HEK293T (cell line): Measurements from ENCODE around the gene KIAA0040.

Experiments used
- CTCF ChIA-PET: fragments of 350-600 bp; formaldehyde crosslinking; extraction: SDS; loops from one replicate; lab custom pipeline; 2021; ENCODE audit warnings: antibody characterized with exemption, inconsistent platforms; lab: Yijun Ruan, JAX
- POLR2A ChIA-PET: fragments of 350-600 bp; formaldehyde crosslinking; extraction: SDS; loops from one replicate; lab custom pipeline; 2020; ENCODE audit warnings: antibody characterized with exemption, inconsistent platforms; lab: Yijun Ruan, JAX
- DNase-seq: peaks from one replicate; pipeline ENCODE4 v3.0.0; 2012; ENCODE audit warnings: mixed read lengths; ENCODE audit errors: extremely low spot score
- ARNT ChIP-seq: fragments of 450-650 bp; IDR thresholded peaks from 2 replicates; pipeline ENCODE4 v1.6.1; 2017; ENCODE audit warnings: mild to moderate bottlenecking
- BHLHE40 ChIP-seq: fragments of 450-650 bp; IDR thresholded peaks from 2 replicates; pipeline ENCODE4 v1.6.1; 2016; ENCODE audit warnings: mild to moderate bottlenecking, moderate library complexity, borderline replicate concordance
- CTBP1 ChIP-seq: fragments of 450-650 bp; IDR thresholded peaks from 2 replicates; pipeline ENCODE4 v1.6.1; 2016; ENCODE audit warnings: borderline replicate concordance
- ELF4 ChIP-seq: fragments of 450-650 bp; IDR thresholded peaks from 2 replicates; pipeline ENCODE4 v1.6.1; 2017; ENCODE audit warnings: antibody characterized with exemption
- FOXA1 ChIP-seq: fragments of 450-650 bp; IDR thresholded peaks from 2 replicates; pipeline ENCODE4 v1.6.1; 2016; ENCODE audit warnings: mild to moderate bottlenecking
- FOXK2 ChIP-seq: fragments of 450-650 bp; IDR thresholded peaks from 2 replicates; pipeline ENCODE4 v1.6.1; 2016; ENCODE audit warnings: mild to moderate bottlenecking
- FOXM1 ChIP-seq: fragments of 450-650 bp; IDR thresholded peaks from 2 replicates; pipeline ENCODE4 v1.6.1; 2017; ENCODE audit warnings: mild to moderate bottlenecking, borderline replicate concordance
- HDGF ChIP-seq: fragments of 450-650 bp; IDR thresholded peaks from 2 replicates; pipeline ENCODE4 v1.6.1; 2017; ENCODE audit warnings: antibody characterized with exemption, borderline replicate concordance
- L3MBTL2 ChIP-seq: fragments of 450-650 bp; conservative IDR thresholded peaks from 2 replicates; pipeline ENCODE4 v1.6.1; 2016; ENCODE audit warnings: mild to moderate bottlenecking
- LEF1 ChIP-seq: fragments of 450-650 bp; IDR thresholded peaks from 2 replicates; pipeline ENCODE4 v1.6.1; 2017; ENCODE audit warnings: mild to moderate bottlenecking, borderline replicate concordance
- NFRKB ChIP-seq: fragments of 450-650 bp; IDR thresholded peaks from 2 replicates; pipeline ENCODE4 v1.6.1; 2016; ENCODE audit warnings: mild to moderate bottlenecking, moderate library complexity
- PKNOX1 ChIP-seq: fragments of 450-650 bp; IDR thresholded peaks from 2 replicates; pipeline ENCODE4 v1.6.1; 2016
- SP1 ChIP-seq: fragments of 450-650 bp; IDR thresholded peaks from 2 replicates; pipeline ENCODE4 v1.6.1; 2017
- SUZ12 ChIP-seq: fragments of 450-650 bp; IDR thresholded peaks from 2 replicates; pipeline ENCODE4 v1.6.1; 2016; ENCODE audit warnings: mild to moderate bottlenecking
- TARDBP ChIP-seq: fragments of 450-650 bp; IDR thresholded peaks from 2 replicates; pipeline ENCODE4 v1.6.1; 2016
- ZNF384 ChIP-seq: fragments of 450-650 bp; IDR thresholded peaks from 2 replicates; pipeline ENCODE4 v1.6.1; 2016

KIAA0040 gene

DNA sequence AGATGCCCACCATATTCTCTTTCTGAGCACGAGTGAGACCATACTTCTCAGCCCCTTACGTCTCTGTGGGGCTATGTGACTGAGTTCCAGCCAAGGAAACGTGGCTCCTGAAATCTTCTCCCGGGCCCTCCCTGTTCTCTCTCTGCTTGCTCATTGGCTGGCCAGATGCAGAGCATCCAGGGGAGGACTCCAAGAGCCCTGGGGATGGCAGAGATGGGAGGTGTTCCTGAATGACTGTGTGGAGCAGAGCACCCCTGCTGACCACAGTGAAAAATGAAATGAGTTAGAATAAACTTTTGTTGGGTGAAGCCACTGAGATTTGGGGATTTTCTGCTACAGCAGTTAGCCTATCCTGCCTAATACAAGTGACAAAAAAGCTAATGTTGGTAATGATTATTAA is 23.8 kb downstream of the KIAA0040 start:
- ChIA-PET CTCF (no interaction called here), POLR2A (no interaction called here)
- TF ChIP-seq TARDBP = no peak
- TF ChIP-seq FOXA1 = no peak
- no peak for TF ChIP-seq FOXK2
- no peak for TF ChIP-seq ELF4
- no peak for TF ChIP-seq NFRKB
- TF ChIP-seq LEF1 = no peak
- no peak for TF ChIP-seq PKNOX1
- DNase-seq = no peak

GRCh38 chr1:175167861-175168260 is 24.7 kb downstream of the KIAA0040 start:
- no peak for TF ChIP-seq FOXA1
- no peak for DNase-seq
- CTCF ChIA-PET = no interaction called here
- POLR2A ChIA-PET = no interaction called here

DNA sequence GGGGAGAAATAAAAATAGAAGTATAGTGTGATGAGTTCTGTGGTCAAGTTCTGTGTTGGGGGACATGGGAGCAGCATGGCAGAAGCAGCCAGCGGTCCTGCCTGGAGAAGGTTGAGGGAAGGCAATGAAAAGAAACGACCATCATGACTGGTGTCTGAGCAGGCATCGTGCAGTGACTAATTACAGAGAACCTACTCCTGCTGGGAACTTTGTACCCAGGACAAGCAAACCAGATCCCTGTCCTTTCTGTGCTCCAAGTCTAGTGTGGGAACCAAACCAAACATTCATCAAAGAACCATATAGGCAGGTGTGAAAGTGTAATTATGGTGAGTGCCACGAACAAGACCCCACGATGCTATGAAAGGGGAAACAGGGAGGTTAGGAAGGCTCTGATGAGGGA is 25.8 kb downstream of the KIAA0040 start:
- no peak for DNase-seq
- TF ChIP-seq LEF1 (no peak), ARNT (no peak), PKNOX1 (no peak), ELF4 (no peak), CTBP1 (no peak), BHLHE40 (no peak), FOXM1 (no peak), L3MBTL2 (no peak), SUZ12 (no peak), ZNF384 (no peak), SP1 (no peak), HDGF (no peak), FOXA1 (no peak), NFRKB (no peak), TARDBP (no peak)
- CTCF ChIA-PET = no interaction called here
- POLR2A ChIA-PET = no interaction called here

- TF ChIP-seq TARDBP = no peak
- no peak for TF ChIP-seq ZNF384
- TF ChIP-seq BHLHE40 = no peak
- no peak for TF ChIP-seq FOXK2
- no peak for TF ChIP-seq NFRKB
- TF ChIP-seq CTBP1 = no peak
- no peak for TF ChIP-seq SUZ12
- no peak for TF ChIP-seq SP1
- TF ChIP-seq FOXM1 = no peak
- no peak for TF ChIP-seq HDGF
- no peak for TF ChIP-seq PKNOX1
- no peak for TF ChIP-seq L3MBTL2
- TF ChIP-seq ELF4 = no peak
- POLR2A ChIA-PET = no interaction called here
- DNase-seq = no peak
- CTCF ChIA-PET = interaction anchor here (1.5 to 1.7 kb wide), 2 partner anchors 10 to 13 kb away, joined by 7 to 8 read pairs; no protein-coding TSS in a partner anchor
These were observed 27.8 kb downstream of the KIAA0040 start for GRCh38 chr1:175164751-175165150.

GRCh38 chr1:175163702-175164101 is 28.9 kb downstream of the KIAA0040 start:
- TF ChIP-seq FOXA1 (no peak), ELF4 (no peak), L3MBTL2 (no peak), ARNT (no peak)
- ChIA-PET CTCF (no interaction called here), POLR2A (no interaction called here)
- DNase-seq = no peak

DNA sequence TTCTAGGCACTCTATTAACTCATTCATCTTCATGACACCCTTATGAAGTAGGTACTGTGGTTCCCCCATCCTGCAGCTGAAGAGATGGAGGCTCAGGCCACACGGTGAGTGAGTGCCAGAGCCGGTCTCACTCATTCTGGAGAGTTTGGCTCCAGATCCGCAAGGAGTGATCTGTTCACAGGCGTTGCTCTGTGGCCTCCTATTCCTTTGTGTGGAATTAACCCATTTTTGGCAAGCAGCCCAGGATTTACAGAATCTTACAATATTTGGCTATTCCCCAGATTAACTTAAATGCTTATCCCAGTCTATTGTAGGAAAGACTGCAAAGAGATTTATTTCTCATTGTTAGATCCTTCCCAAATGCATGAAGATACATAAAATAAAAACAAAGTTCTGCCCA is 29.6 kb downstream of the KIAA0040 start:
- ChIA-PET CTCF (no interaction called here), POLR2A (no interaction called here)
- no peak for DNase-seq
- no peak for TF ChIP-seq TARDBP
- no peak for TF ChIP-seq FOXK2
- no peak for TF ChIP-seq PKNOX1
- no peak for TF ChIP-seq FOXA1
- no peak for TF ChIP-seq SP1
- TF ChIP-seq HDGF = no peak
- no peak for TF ChIP-seq ZNF384
- TF ChIP-seq SUZ12 = no peak

DNA sequence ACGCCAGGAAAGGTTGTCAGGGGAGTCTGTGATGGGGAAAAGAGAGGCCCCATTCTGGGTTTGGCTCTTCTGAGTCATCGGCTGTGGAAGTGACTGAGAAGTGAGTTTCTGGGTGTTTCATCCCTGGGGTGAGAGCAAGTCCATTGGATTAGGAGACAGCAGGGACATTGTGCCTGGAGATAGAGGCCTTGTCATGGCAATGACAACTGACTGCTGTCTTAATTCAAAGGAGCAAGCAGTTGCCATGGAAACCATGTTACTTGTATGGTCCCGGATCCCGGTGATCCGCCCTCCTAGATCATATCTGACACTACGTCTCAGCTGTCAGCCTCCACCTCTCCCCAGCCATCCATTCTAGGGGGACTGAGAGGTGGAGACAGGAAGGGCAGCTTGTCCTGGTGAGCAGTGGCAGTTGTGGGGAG is 34.4 kb downstream of the KIAA0040 start:
- POLR2A ChIA-PET = no interaction called here
- TF ChIP-seq BHLHE40 (no peak), CTBP1 (no peak)
- DNase-seq = no peak
- CTCF ChIA-PET = no interaction called here
